CD4-positive, alpha-beta T cell treated with Interleukin-15 for 1 hour (primary cell): Measurements from ENCODE around the gene DLGAP1.

Source experiments
- DNase-seq: peaks from one replicate; pipeline ENCODE4 v3.0.0-alpha.2; 2020

DLGAP1 gene

DNA sequence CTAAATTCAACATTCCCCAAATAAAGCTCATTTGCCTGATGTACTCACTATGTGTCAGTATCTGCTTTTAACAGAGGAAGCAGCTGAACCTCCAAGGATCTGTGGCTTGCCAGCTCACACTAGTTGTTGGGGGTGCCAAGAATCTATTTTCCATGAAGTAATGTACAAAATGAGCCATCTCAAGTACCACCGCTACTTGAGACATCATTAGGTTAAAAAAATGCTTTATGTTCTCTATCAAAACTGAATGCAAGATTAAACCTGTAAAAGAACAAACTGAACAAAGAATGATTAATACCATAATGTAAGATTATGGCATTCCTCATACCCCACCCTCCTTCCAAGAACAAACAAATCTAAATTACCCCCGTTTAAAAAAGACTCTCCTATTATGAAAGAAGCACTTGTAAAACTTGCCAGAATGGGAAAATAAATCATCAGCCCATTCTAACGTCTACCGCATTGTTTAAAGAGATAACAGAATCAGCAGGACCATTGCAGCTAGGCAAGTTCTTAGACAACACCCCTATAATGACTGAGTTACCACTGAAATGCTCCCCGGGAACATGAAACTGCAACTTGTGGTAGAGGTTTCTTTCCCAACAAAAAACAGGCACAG, 471.6 kb downstream of the DLGAP1 start:
- no peak for DNase-seq

DNA sequence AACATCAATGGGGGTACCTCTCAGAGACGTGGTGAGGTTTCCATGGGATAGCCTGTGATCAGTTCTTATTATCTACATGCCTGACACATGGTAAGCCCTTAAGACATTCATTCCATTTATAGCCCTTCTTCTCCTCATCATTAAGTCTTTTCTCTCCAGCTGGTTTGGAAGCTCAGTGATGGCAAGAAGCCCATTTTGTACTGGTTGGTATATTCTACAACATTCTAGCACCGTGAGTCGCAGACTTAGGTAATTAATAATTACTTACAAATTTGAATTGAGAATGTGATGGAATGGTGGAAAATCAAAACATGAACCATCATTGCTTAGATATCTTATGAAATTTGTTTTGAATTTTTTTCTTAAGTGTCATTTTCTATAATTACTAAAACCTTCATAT, 472.6 kb downstream of the DLGAP1 start:
- DNase-seq, result no peak

DNA sequence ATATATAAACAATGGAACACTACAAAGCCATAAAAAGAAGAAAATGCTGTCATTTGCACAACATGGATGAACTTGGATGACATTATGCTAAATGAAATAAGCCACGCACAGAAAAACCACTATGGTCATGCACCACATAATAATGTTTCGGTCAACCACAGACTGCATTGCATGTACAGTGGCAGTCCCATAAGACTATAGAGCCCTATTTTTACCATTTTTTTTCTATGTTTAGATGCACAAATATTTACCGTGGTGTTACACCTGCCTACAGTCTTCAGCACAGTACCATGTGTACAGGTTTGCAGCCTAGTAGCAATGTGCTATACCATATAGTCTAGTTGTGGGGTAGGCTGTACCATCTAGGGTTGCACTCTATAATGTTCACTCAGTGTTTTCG, 476.1 kb downstream of the DLGAP1 start:
- no peak for DNase-seq

DNA sequence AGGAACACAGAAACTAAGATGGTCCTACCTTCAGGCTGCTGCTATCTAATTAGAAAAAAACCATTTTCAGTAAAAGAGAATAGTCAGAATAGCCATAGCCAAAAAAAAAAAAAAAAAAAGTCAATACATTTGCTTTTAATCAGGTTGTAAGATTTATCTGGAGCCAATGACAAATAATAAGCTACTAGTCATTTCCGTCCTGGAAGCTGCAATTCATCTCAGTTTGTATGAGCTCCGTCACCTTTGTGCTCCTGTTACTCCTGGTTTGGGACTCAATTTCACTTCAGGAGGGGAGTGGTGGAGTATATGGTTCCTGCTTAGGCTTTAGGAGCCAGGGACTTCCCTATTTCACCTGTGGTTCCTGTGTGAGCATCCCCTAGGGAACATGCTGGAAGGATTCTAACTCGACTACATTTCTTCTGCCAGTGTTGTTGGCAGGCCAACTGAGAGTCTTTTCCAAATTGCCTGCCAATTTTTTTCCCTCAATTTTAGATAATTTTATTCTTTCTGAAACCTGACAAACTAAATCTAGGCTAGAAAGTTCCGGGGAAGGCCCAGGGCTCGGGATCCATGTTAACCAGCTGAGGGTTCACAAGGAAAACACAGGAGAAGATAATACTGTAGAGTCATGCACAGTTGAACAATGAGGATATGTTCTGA, 481.8 kb downstream of the DLGAP1 start:
- DNase-seq, result no peak

DNA sequence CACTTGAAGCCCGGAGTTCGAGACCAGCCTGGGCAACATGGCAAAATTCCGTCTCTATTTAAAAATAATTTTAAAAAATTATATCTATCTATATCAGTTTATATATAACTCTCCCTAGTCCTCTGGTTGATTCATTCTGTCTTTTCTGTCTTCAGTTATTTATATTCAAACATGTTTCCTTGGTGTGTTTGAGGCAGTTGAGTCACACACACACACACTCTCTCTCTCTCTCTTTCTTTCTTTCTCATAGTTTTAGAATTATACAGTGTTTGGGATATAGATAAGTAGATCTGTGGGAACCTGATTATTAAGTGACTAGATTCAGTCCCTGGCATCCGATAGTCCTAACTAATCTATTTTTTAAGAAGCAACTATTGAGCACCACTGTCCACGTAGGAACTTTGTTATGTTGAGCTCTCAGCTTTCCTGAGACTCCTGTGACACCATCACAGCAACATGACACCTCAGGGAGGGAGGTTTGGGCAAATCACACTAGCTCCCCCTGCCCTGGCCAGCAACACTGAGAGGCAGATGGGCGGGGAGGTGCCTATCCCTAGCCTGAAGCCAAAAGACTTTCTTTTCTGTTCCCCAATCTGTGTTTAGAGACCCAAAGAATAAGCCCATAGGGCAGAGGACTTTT, 482.7 kb downstream of the DLGAP1 start:
- DNase-seq, result no peak

DNA sequence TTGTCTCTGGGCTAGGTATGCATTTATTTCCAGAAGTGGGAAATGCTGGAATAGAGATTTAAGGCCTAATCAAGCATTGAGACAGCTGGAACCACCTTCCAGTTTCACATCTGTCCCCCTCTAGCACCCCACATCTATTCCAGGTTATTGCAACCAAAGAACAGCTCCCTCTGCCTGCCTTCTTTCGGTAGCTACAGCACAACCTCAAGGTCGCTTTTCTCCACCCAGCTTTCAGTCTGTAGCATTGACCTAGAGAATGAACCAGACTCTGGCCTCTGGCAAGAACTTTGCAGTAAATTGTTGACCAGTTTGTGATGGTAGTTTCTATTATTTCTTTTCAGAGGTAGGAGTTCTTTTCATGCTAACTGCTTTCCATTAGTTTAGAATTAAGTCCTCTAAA, 484.2 kb downstream of the DLGAP1 start:
- DNase-seq, result no peak

DNA sequence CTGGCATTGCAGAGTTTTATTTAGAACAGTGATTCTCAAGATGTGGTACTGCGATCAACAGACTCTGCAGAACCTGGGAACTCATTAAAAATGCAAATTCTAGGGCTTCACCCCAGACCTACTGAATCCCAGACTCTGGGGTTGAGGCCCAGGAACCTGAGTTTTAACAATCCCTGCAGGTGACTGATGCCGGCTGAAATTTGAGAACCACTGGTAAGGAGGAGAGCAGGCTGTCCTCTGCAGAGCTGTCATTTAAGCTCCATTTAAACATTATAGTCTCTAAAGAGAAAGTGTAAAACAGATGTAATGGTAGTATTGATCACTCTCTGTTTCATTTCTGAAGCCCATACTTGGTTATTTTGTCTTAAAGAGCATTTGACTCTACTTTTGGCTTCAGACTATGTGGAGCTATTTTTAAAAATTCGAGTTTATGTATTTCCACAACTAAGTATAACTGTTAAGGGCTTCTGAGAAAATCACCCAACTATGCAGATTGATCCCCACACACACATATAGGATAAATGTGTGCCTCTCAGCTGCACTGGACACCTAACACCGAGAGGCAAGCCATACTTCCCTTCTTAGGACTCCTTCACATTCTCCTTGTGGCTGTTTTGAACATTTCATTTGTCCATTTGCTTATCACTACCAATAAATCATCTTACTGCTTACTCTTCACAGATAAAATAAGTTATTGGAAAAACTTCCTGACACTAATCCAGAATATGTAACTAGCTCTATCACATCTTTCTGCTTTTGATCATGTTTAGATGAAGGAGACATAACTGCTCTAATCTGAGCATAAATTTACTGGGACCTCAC, 487.5 kb downstream of the DLGAP1 start:
- DNase-seq, result no peak

DNA sequence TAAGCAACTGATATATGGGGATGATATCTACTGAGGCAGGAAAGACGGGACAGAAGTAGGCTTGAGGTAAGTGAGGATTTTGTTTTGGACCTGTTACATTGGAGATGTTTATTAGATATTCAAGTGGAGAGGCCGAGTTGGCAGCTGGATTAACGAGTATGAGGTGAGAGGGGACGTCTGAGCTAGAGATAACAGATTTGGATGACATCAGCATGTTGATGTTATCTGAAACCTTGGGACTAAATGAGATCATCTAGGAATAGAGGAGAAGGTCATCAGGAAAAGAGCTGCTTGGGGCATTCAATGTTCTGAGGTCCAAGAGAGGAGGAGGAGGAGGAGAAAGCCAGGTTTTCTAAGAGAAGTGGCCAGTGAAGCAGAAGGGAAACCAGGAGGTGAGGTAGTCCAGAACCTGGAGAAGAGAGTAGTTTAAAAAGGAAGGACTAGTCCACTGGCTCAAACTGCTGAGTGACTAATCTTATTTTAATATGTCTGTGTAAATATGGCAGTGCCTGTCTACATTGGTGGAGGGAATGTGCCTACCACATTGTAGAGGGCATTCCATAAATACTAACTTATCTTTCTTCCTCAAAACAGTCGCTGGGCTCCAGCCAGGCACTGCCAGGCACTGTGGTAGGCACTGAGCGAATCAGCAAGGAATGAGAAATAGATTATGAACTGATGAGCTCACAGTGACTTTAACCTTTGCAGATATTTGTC, 488.3 kb downstream of the DLGAP1 start:
- no peak for DNase-seq

DNA sequence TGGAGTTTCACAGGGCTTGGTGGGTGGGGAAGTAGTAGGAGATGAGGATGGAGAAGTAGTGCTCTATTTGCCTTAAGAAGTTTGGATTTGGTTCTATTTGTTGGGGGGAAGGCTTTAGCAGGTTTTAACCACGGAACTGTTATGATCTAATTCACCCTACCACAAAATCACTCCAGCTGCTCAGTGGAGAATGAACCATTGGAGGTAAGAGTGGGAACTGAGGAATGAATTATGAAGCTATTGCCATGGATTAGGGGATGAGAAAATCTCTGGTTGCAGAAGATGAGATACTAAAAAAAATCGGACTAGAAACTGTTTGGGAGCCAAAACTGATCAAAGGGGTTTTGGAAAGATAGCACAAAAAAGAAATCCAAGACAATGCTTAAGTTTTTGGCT, 488.9 kb downstream of the DLGAP1 start:
- no peak for DNase-seq

DNA sequence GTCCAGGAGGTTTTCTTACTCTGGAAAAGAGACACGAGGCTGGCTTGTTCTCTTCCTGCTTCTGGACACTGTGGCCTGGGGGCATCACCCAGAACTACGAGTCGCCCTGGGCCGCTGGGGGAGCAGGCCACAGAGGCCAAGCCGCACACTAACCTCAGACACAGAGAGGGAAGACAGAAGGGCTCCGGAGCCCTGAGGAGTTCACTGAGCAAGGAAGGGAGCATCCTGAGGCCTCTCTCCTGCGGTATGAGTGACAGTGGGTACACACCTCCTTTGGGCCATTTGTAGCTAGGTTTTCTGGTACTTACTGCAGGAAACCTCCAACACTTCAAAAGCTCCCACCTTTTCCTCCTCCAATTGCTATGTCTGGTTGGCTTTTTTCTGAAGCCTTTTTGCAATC, 494.1 kb downstream of the DLGAP1 start:
- no peak for DNase-seq

DNA sequence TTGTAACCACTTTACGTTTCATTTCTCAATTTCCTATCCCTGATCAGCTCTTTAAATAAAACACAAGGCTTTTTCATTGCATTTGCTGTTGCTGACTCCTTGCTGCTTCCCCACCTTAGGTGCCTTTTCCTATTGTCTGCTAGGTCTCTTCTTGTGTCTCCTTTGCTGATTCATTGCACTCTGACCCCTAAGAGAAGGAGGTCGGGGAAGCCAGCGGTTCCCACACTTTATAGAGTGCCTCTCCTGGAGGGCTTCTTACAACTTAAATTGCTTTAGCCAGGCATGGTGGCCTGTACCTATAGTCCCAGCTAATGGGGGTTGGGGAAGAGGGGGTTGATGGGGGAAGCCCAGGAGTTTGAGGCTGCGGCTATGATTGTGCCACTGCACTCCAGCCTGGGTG, 495.0 kb downstream of the DLGAP1 start:
- DNase-seq, result no peak

DNA sequence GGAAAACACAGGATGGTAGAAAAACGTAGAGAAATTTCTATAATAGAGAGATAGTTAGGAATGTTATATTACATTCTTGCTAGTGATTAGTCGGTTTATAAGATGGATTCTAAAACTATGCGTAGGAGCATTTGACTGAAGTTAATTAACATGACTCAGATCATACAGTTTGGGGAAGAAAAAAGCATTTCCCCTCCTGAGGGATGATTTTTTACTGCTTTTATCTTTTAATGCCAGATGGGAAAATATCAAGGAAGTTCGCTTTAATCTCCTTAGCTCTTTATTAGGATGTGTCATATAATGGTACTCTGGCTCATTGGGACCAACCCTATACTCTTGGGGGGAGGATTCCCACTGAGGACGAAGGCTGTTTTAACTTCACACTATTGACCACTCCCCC, 503.1 kb downstream of the DLGAP1 start:
- no peak for DNase-seq

DNA sequence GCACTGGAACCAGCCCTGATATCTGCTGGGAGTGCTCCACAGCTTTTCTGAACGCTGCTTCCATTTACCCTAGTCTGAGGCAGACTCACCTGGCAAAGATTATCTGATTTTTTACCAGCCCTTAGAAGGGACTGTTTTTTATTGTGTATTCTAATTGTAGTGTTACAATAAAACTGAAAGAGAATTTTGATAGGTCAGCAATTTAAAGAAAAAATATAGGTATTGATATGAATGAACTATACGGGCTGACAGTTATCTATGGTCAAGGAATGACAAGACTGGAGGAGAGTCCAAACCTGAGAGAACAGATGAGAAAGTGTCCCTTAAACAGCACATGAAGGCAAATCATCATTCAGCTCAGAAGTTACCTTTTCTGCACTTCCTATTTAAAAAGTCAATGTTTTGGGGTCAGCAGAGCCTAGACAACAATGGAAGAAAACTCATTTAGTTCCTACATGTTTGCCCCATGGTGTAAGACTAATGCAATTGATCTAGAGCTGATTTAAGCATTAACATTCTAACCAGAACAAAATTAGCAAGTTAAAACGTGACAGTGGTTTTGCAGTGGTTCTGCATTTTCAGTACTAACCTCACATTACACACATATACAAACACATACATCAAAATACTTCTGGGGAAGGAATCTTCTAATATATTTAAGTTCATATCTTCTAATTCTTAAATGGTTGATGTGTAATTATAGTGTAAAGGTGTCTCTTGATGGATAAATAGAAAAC, 504.3 kb downstream of the DLGAP1 start:
- no peak for DNase-seq

DNA sequence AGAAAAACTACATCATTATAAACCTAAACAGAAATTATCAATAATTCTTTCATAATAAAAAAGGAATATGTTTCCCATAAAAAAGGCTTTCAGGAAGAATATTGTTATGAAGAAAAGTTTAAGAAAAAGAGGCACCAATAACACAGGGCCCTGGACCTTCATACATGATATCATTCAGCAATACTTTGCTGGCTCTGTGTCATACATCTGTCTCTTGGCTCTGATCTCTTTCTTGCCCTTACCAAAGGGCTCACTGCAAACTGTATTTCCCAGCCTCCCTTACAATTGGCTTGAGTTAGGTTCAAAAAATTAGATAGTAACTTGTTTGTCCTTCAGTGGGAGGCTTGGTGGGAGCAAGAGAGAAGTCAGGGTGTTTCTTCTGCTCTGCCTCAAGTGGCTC, 506.1 kb downstream of the DLGAP1 start:
- DNase-seq, result no peak

DNA sequence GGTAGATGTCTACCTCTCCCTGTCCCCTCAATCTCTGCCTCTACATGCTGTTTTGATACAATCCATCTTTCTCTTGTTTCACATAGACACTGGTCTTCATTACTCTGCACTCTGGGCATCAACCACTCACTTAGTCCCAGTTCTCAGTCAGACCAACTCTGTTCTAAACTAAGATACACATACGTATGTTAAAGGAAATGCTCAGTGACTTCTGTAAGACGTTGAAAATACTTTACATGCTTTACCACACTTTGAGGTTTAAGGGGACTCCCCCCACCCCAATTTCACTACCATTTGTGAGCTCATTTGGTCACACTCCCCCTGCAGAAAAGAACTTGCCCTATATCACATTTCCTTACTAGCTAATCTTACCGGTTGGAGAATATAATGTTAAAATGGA, 507.7 kb downstream of the DLGAP1 start:
- no peak for DNase-seq

DNA sequence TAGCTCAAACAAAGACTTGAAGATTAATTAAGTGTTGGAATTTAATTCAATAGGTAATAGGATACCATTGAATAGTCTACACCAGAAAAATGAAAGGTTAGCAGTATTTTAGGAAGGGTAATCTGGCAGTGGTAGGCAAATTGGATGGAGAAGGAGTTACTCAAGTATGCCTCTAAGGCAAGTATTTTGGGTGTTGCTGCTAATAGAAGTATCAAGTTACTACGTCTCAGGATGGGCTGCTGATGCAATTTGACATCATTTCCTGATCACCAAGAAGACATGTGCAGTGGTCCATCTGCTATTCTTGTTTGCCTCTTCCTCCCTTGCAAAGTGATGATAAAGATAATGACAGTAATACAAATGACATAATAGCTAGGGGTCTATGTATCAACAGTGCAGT, 519.8 kb downstream of the DLGAP1 start:
- DNase-seq, result no peak

DNA sequence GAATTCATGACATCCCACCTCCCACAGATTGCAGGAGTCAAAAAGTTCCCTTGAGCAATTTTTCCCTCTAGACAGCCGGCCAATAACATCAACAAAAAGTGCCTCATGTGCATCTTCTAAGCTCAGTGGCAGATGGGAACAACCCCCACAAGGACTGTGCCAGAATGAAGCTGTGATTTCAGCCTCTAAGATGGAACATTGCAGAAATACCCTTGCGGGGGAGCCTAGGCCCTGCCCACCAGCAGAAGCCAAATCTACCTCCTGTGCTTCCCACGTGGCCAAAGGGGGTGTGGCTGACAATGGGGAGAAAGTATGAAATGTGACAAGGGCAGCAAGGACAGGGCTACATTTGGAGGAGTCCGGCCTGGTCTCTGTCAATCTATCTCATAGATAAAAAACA, 522.8 kb downstream of the DLGAP1 start:
- no peak for DNase-seq

DNA sequence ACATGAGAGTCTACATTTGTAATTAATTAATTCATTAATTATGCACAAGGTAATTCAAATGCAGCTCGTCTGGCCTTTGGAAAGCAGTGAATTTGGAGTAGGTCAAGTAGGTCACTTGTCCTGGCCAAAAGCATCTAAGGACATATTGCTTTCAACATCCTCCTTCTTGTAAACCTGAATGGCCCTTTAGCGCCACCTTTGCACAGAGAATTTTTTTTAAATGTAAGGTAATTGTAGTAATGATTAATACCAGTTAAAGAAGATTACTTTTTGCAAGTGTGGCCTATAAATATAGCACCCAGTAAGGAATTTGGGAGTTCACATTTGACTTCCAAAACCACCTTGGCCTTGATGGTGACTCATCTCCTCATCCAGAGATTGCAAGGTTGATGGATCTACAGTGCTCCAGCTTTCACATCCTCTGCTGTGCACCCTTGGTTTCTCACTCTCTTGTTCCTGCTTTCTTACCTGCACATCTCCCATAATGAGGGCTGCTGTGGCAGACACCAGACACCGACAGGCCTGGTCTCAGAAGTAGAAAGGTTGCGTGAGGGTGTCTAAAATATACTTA, 523.5 kb downstream of the DLGAP1 start:
- no peak for DNase-seq

DNA sequence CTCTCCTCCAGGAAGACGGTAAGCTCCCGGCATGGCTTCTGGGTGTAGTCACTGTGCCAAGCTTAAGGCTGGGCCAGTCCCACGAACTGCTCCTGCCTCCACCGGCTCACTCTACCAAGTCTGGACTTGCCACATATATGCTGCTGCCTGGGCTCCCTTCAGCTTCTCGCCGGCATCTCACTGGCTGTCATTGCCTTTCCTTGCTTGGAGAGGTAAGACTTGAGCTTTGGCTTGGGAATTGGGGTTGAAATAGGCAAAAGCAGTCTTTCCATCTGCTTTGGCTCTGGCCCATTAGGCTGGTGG, 524.1 kb downstream of the DLGAP1 start:
- no peak for DNase-seq

DNA sequence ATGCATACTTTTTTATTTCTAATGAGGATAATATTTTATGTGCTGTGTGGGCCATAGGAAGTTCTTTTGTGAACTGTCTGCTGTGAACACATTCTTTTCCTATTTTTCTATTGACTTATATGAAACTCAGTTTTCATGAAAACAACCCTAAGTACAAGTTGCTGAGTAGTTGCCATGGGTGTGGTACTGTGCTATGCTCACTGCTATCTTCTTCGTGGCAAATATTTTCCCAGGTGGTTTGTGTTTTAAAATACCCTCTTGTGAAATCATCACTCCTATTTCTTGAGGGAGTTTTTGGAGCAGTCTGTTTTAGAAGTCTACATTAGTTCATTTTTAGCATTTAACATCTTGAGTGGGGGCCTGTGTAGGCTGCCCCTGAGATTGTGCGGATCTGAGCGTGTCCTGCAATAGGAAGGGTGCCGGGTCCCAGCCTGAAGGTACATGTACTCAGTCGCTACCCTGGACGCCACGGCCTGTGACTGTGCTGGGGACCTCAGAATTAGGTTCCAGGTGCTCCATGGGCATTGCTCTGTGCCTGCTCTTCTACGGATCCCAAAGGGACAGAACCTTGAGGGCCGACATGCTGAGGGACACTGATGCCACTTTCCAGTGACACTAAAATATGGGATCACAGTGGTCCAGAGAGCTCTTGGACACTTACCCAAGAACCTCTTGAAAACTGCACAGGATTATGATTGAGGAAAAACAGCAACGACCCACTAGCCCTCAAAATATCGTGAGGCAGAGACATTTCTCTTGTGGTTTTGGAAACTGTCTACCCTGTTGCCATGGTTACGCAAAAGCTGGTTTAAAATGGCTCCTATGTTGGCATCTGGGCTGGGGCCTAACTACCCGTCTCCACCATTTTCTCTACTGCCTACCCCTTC, 524.7 kb downstream of the DLGAP1 start:
- DNase-seq, result no peak

DNA sequence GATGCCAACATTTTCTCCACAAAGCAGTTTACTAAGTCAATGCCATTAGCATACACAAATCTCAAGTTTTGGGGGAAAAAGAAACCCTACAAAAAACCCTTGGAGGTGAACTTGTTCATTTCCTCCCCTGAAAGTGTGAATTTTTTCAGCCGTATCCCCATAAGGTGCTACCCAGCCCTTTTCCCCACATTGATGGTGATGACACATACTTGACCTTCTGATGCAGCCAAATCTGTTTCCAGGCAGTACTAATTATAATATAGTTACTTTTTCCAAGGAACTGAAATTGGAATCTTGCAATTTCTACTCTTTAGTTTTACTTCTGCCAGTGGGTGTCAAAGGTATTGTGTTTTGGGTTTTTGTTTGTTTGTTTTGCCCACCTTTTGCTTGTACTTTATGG, 530.7 kb downstream of the DLGAP1 start:
- no peak for DNase-seq
